Measurements from ENCODE around the gene EBF3.

Gene EBF3

GRCh38 chr10:129857242-129857960 lies 106.7 kb downstream of the EBF3 start:
- FAIRE-seq: no peak
- DNase-seq (ENCODE audit: insufficient read length, low spot score): no peak

GRCh38 chr10:129855836-129856563 lies 108.1 kb downstream of the EBF3 start:
- FAIRE-seq: no peak

DNA sequence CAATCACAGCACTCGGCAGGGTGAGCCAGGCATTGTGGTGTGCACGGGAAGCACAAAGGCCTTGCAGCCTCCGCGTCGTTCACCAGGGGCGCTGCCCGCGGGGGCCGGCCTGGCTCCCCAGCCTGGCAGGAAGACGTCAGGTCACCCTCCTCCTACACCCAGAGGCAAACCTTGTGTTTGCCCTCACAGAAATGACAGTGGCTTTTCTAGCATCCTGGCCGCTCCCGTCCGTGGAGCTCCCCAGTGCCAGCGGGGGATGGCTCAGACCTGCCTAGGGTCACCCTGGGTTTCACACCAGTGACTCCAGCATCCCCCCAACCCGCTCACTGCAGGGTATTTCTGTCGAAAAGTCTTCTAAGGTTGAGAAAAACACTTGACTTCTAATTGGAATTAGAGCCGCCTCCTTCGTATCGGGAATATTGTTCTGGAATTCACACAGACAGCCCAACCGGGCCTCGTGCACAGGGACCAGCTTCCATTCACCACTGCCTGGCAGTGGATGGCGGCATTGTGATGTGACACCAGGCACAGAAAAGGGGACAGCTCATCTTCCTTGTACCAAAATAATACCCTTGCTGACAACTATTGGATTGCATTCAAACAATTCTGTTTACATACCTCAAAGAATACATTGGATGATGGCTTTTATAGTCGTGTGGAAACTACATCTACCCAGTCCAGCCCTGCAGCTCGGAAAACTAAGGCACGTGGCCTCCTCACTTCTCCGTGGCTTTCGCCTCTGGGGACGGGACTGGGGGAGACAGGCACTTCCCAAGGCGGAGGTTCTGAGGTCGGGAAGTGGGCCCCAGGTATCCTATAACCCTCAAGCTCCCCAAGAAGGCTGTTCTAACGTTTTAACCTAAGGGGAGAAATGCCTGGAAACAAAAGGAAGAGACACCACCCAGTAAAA lies 109.0 kb downstream of the EBF3 start:
- FAIRE-seq: no peak
- DNase-seq (ENCODE audit: insufficient read length, low spot score): no peak

More at GRCh38 chr10:129855836-129856563, 108.1 kb downstream of the EBF3 start:
- DNase-seq (ENCODE audit: insufficient read length, low spot score): no peak

- no peak for DNase-seq (ENCODE audit: insufficient read length, low spot score)
- no peak for FAIRE-seq
These were observed 109.9 kb downstream of the EBF3 start for GRCh38 chr10:129854158-129854557.

GRCh38 chr10:129853562-129853903 lies 110.5 kb downstream of the EBF3 start:
- no peak for FAIRE-seq
- no peak for DNase-seq (ENCODE audit: insufficient read length, low spot score)

GRCh38 chr10:129852829-129853561 lies 111.1 kb downstream of the EBF3 start:
- DNase-seq (ENCODE audit: insufficient read length, low spot score): no peak
- no peak for FAIRE-seq

- no peak for FAIRE-seq
- DNase-seq (ENCODE audit: insufficient read length, low spot score): no peak
These were observed 112.0 kb downstream of the EBF3 start for GRCh38 chr10:129851941-129852640.

- FAIRE-seq (no peak), DNase-seq (ENCODE audit: insufficient read length, low spot score) (no peak)
These were observed 113.3 kb downstream of the EBF3 start for GRCh38 chr10:129850790-129851189.

DNA sequence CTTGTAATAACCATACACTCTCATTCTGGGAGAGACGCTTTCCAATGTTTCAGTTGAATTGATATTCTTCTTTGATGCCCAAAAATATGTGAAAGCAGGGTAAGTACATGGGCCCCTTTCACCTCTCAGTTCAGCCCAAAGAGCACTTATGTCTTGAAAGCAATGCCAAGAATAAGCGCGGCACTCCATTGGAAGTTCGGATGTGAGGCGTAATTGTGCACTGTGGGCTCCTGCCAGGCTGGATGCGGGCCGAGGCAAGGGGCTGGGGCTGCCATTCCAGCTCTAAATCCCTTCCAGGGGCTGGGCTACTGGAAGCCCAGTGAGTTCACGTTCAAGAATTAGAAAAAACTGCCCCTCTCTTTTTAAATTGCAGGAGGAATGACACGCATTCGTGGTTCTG lies 113.8 kb downstream of the EBF3 start:
- DNase-seq (ENCODE audit: insufficient read length, low spot score): no peak
- no peak for FAIRE-seq

- FAIRE-seq (no peak), DNase-seq (ENCODE audit: insufficient read length, low spot score) (no peak)
These were observed 114.2 kb downstream of the EBF3 start for GRCh38 chr10:129849853-129850252.

- no peak for FAIRE-seq
- no peak for DNase-seq (ENCODE audit: insufficient read length, low spot score)
These were observed 114.7 kb downstream of the EBF3 start for GRCh38 chr10:129849452-129849750.

- DNase-seq (ENCODE audit: insufficient read length, low spot score) (no peak), FAIRE-seq (no peak)
These were observed 115.2 kb downstream of the EBF3 start for GRCh38 chr10:129848696-129849451.

DNA sequence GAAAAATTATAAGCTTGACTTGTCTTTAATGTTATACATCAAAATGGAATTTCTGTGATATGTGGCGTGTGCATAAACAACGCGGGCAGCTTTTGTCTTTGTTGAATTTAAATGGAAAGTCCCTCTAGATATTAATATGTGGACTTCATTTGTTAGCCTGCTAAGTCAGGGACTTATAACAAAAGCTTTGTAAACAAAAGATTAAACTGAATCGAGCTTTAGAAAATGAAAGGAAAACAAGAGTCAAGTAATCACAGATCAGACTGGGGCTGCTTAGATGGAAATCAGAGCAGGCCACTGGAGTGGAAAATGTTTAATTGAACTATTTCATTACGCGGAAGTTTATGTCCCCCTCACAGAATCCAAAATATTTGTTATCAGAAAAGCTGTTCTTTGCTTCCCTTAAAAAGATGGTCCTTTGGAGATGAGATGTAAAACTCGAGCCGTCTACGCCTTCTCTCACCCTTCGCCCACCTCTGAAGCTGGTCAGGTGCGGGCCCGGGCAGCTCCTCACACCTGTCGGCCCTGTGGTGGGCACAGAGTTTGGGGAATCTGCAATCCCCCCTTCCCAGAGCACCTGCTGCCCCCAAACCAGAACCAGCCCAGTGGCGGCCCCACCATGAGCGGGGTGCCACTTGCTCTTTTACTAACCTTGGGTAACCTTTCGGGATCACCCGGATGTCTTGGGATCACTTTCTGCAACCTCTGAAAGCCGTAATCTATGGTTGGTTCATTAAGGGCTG lies 116.2 kb downstream of the EBF3 start:
- FAIRE-seq: no peak
- no peak for DNase-seq (ENCODE audit: insufficient read length, low spot score)

GRCh38 chr10:129846991-129847391 lies 117.1 kb downstream of the EBF3 start:
- FAIRE-seq: no peak
- DNase-seq (ENCODE audit: insufficient read length, low spot score): no peak

GRCh38 chr10:129845111-129845753 lies 118.8 kb downstream of the EBF3 start:
- DNase-seq (ENCODE audit: insufficient read length, low spot score): no peak

DNA sequence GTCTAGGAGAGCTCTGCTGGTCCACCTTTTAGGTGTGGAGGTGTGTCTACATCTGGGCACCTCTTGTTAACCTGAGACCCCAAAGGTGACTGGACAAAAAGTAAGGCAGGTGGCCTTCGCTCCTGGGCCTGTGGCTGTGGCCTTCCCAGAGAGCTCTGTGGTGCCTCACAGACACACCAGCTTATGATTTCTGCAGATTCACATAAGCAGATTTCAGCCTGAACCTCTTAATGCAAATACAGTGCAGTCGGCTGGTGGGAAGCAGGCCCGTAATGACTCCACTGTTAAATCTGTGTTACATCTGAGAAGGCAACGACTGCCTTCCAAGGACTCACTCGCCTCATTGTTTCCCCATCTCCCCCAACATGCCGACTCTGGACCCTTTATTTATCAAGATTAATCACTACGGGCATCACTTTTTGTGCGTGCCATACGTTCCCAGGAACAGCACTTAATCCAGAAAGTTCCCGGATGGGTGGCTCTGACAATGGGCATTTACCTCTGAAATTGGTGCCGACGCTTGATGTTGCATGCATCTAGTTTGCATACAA lies 119.8 kb downstream of the EBF3 start:
- no peak for FAIRE-seq

More at GRCh38 chr10:129845111-129845753, 118.8 kb downstream of the EBF3 start:
- no peak for FAIRE-seq

GRCh38 chr10:129843702-129844101 lies 120.4 kb downstream of the EBF3 start:
- no peak for FAIRE-seq

More for the DNA sequence above, 119.8 kb downstream of the EBF3 start:
- no peak for DNase-seq (ENCODE audit: insufficient read length, low spot score)

GRCh38 chr10:129843131-129843541 lies 120.9 kb downstream of the EBF3 start:
- DNase-seq (ENCODE audit: insufficient read length, low spot score): no peak

More at GRCh38 chr10:129843702-129844101, 120.4 kb downstream of the EBF3 start:
- no peak for DNase-seq (ENCODE audit: insufficient read length, low spot score)

More at GRCh38 chr10:129843131-129843541, 120.9 kb downstream of the EBF3 start:
- no peak for FAIRE-seq
